ENCODE data around the gene PCBP4.
A peak's percentile ranks its signal among the peaks of the same experiment; 100 is the strongest.

GRCh38 chr3:52001443-52001974 is 34.3 kb upstream of the PCBP4 start:
- TF ChIP-seq, protein P1, sequence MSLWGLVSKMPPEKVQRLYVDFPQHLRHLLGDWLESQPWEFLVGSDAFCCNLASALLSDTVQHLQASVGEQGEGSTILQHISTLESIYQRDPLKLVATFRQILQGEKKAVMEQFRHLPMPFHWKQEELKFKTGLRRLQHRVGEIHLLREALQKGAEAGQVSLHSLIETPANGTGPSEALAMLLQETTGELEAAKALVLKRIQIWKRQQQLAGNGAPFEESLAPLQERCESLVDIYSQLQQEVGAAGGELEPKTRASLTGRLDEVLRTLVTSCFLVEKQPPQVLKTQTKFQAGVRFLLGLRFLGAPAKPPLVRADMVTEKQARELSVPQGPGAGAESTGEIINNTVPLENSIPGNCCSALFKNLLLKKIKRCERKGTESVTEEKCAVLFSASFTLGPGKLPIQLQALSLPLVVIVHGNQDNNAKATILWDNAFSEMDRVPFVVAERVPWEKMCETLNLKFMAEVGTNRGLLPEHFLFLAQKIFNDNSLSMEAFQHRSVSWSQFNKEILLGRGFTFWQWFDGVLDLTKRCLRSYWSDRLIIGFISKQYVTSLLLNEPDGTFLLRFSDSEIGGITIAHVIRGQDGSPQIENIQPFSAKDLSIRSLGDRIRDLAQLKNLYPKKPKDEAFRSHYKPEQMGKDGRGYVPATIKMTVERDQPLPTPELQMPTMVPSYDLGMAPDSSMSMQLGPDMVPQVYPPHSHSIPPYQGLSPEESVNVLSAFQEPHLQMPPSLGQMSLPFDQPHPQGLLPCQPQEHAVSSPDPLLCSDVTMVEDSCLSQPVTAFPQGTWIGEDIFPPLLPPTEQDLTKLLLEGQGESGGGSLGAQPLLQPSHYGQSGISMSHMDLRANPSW (CRISPR knock-in tag; conservative IDR thresholded peaks at IDR 0.05; ENCODE audit: low read depth) = no peak
- TF ChIP-seq ZNF232 (CRISPR knock-in tag; IDR thresholded peaks at IDR 0.05) (no peak), ETV6 (CRISPR knock-in tag; IDR thresholded peaks at IDR 0.05) (peak; percentile 43; the same call in 1 of the 2 replicates), CTCF (IDR thresholded peaks at IDR 0.05) (peak; percentile 90), NFE2L1 (CRISPR knock-in tag; IDR thresholded peaks at IDR 0.05) (no peak), PRRX2 (CRISPR knock-in tag; IDR thresholded peaks at IDR 0.05) (no peak), PREB (CRISPR knock-in tag; IDR thresholded peaks at IDR 0.05; ENCODE audit: borderline replicate concordance) (no peak), USF2 (CRISPR knock-in tag; IDR thresholded peaks at IDR 0.05) (no peak)
